Calu3 (cell line): ENCODE data around the gene IGF1R. TPM values are rescaled to one million over a fixed set of nuclear protein-coding genes. Genes with fewer than 3 reads are reported as not detected.

Source experiments
- BruUV-seq: library from RNA; stranded (reverse); fragments of 400-500 nt; replicated peaks from 2 replicates; lab custom pipeline; 2021; lab: Mats Ljungman, UMichigan
- CTCF ChIA-PET: fragments of 300-600 bp; sonication (Branson Sonifier 250); formaldehyde crosslinking; loops from one replicate; lab custom pipeline; 2022; ENCODE audit warnings: antibody characterized with exemption; lab: Charles Lee
- DNase-seq: peaks from one replicate; pipeline ENCODE4 v3.0.0; 2022
- H3K27ac Mint-ChIP-seq: one replicate; pipeline ENCODE4 v1.8.0; 2022; ENCODE audit warnings: mixed read lengths; ENCODE audit not compliant: unreplicated experiment
- H3K27me3 Mint-ChIP-seq: one replicate; pipeline ENCODE4 v1.8.0; 2022; ENCODE audit warnings: mixed read lengths; ENCODE audit not compliant: unreplicated experiment
- H3K36me3 Mint-ChIP-seq: one replicate; pipeline ENCODE4 v1.8.0; 2022; ENCODE audit warnings: mild to moderate bottlenecking, moderate library complexity, mixed read lengths; ENCODE audit not compliant: insufficient read depth, unreplicated experiment
- H3K4me1 Mint-ChIP-seq: one replicate; pipeline ENCODE4 v1.8.0; 2022; ENCODE audit warnings: mild to moderate bottlenecking, low read depth, mixed read lengths; ENCODE audit not compliant: unreplicated experiment
- H3K4me3 Mint-ChIP-seq: one replicate; pipeline ENCODE4 v1.8.0; 2022; ENCODE audit warnings: mild to moderate bottlenecking, low read depth, moderate library complexity, mixed read lengths; ENCODE audit not compliant: unreplicated experiment
- H3K9me3 Mint-ChIP-seq: one replicate; pipeline ENCODE4 v1.8.0; 2022; ENCODE audit warnings: low read depth, mixed read lengths; ENCODE audit not compliant: unreplicated experiment
- intact Hi-C: fragments of 100-400 bp; cut with micrococcal nuclease; formaldehyde crosslinking; loops from one replicate; pipeline ENCODE4 v1.10.0; 2022; ENCODE audit not compliant: unreplicated experiment
- total RNA-seq: library from RNA; stranded (reverse); gene quantifications from 2 replicates; pipeline ENCODE4 v1.2.3, GENCODE V29; 2022
- TF ChIP-seq, protein P1 (sequence below): fragments of 200-600 bp; IDR thresholded peaks from one replicate; pipeline ENCODE4 v1.8.0; 2022; ENCODE audit warnings: antibody characterized with exemption; ENCODE audit not compliant: unreplicated experiment

Gene IGF1R
- total RNA-seq, 1 experiment from 2014 or later: 73.9 TPM

DNA sequence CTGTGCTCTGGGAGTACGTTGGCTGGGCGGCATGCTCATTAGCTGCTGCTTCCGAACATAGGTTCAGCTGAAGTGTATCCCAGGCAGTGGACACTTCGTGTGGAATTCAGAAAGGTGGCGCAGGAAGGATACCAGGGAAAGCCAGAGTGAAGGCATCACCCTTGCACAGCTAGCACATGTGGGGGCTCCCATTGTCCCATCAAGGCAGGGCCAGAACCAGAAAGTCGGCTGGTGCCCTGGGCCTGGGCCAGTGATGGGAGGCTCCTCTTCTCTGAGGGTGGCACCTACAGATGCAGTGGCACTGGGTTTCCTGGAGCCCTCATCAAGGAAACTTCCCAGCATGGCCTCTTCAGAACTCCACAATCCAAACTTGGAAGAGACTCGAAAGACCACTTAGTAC, 302.7 kb downstream of the IGF1R start:
- Mint-ChIP-seq H3K36me3 (no peaks in the 10 kb centered on the region), H3K4me3 (no peak overlapping the region), H3K4me1 (no peaks in the 10 kb centered on the region), H3K27me3 (no peaks in the 10 kb centered on the region), H3K27ac (no peak overlapping the region), H3K9me3 (no peaks in the 10 kb centered on the region)
- TF ChIP-seq, protein P1, sequence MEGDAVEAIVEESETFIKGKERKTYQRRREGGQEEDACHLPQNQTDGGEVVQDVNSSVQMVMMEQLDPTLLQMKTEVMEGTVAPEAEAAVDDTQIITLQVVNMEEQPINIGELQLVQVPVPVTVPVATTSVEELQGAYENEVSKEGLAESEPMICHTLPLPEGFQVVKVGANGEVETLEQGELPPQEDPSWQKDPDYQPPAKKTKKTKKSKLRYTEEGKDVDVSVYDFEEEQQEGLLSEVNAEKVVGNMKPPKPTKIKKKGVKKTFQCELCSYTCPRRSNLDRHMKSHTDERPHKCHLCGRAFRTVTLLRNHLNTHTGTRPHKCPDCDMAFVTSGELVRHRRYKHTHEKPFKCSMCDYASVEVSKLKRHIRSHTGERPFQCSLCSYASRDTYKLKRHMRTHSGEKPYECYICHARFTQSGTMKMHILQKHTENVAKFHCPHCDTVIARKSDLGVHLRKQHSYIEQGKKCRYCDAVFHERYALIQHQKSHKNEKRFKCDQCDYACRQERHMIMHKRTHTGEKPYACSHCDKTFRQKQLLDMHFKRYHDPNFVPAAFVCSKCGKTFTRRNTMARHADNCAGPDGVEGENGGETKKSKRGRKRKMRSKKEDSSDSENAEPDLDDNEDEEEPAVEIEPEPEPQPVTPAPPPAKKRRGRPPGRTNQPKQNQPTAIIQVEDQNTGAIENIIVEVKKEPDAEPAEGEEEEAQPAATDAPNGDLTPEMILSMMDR: no peak
- no peak for DNase-seq
- CTCF ChIA-PET: no interaction called here
- BruUV-seq: no TSS peak
- intact Hi-C loops: no loop called here

DNA sequence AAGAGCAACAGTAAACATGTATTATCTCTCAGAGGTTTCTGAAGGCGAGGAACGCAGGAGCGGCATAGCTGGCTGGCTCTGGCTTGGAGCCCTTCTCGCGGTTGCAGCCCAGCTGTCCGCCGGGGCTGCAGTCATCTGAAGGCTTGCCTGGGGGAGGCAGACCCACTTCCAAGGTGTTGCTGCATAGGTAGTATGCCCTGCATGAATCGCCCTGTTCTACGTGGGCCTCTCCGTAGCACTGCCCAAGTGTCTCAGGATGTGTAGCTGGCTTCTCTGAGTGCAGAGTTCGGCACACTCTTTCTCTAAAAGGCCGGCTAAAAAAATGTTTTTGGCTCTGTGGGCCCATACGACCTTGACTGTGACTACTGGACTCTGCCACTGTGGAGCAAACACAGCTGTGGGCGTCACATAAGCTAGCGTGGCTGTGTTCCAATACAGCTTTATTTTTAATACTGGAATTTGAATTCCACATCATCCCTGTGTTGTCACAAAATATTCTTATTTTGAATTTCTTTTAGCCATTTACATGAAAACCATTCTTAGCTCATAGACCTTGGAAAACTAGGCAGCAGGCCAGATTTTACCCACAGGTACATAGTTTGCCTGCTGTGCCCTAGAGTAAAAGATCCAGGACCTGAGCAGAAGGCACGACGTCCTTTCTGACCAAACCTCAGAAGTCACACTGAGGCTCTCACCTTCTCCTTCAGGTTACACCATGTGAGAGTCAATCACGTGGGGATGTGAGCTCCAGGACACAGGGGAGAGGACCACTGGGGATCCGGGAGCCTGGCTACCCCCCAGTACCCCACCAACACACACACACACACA, 303.4 kb downstream of the IGF1R start:
- H3K27ac Mint-ChIP-seq: no peak overlapping the region
- no peaks in the 10 kb centered on the region for H3K9me3 Mint-ChIP-seq
- no TSS peak for BruUV-seq
- no peak for DNase-seq
- H3K36me3 Mint-ChIP-seq: no peaks in the 10 kb centered on the region
- CTCF ChIA-PET: no interaction called here
- H3K4me3 Mint-ChIP-seq: no peak overlapping the region
- TF ChIP-seq, protein P1: no peak
- no peaks in the 10 kb centered on the region for H3K27me3 Mint-ChIP-seq
- intact Hi-C loops: no loop called here
- H3K4me1 Mint-ChIP-seq: no peaks in the 10 kb centered on the region

DNA sequence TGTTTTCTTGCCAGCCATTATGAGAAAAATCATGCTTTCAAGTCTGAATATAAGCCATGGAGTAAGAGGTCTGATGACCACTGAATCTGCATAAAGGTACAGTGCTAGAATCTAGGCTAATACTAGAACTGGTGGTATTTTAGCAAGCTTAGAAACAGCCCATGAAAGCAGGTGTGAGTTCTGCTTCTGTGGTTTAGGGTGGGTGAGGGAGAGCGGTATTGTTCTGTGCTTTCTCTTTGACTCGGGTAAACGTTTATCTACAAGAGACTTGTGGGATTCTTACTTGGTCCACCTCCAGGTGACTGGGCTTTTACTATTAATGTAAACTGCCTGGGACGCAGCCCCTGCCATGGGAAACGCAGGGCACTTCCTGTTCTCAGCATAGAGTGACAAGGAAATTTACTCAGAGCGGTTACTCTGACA, 304.1 kb downstream of the IGF1R start:
- no peaks in the 10 kb centered on the region for H3K36me3 Mint-ChIP-seq
- no peak for DNase-seq
- no TSS peak for BruUV-seq

DNA sequence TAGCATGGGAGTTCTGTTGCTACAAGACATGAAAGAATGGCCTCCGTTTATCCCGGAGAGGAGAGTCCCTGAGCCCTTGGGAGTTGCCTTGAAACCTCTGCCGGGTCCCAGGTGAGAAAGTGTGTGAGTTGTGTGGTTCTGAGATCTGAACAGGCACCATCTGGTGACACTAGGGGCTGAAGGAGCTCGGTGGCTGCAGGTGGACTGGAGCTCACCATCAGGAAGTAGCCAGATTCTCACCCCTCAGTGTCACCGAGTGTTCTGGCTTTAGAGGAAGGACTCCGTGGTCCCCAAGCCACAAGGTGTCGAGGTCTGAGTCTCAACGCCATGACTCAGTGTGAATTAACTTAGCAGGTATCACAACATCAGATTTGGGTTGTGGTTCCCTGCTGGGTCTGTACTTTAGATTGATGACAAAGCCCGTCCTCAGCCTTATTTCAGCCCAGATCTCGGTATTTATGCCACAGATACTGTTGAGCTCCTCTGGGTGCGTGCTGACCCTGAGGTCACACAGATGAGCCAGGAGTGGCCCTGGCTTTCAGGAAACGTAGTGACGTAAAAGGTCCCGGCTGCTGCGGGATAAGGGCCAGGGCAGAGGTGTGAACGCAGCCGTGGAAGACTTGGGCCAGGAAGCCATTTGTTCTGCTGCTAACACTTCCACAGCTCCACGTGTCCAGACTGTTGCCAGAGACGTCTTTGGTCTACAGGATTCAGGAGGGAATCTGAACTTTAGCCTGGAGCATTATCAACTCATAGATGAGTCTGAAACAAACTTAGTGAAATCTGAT, 304.9 kb downstream of the IGF1R start:
- intact Hi-C loops: no loop called here
- CTCF ChIA-PET: no interaction called here
- no peaks in the 10 kb centered on the region for H3K9me3 Mint-ChIP-seq
- H3K27me3 Mint-ChIP-seq: no peaks in the 10 kb centered on the region
- no peaks in the 10 kb centered on the region for H3K36me3 Mint-ChIP-seq
- no TSS peak for BruUV-seq
- TF ChIP-seq, protein P1: no peak
- no peak for DNase-seq
- H3K4me3 Mint-ChIP-seq: no peak overlapping the region
- H3K4me1 Mint-ChIP-seq: no peaks in the 10 kb centered on the region
- H3K27ac Mint-ChIP-seq: no peak overlapping the region

More for the DNA sequence above, 304.1 kb downstream of the IGF1R start:
- Mint-ChIP-seq H3K9me3 (no peaks in the 10 kb centered on the region), H3K4me3 (no peak overlapping the region), H3K27me3 (no peaks in the 10 kb centered on the region), H3K4me1 (no peaks in the 10 kb centered on the region), H3K27ac (no peak overlapping the region)
- CTCF ChIA-PET: no interaction called here
- intact Hi-C loops: no loop called here
- TF ChIP-seq, protein P1: no peak
